Measurements from ENCODE around the gene UCN.

UCN gene

DNA sequence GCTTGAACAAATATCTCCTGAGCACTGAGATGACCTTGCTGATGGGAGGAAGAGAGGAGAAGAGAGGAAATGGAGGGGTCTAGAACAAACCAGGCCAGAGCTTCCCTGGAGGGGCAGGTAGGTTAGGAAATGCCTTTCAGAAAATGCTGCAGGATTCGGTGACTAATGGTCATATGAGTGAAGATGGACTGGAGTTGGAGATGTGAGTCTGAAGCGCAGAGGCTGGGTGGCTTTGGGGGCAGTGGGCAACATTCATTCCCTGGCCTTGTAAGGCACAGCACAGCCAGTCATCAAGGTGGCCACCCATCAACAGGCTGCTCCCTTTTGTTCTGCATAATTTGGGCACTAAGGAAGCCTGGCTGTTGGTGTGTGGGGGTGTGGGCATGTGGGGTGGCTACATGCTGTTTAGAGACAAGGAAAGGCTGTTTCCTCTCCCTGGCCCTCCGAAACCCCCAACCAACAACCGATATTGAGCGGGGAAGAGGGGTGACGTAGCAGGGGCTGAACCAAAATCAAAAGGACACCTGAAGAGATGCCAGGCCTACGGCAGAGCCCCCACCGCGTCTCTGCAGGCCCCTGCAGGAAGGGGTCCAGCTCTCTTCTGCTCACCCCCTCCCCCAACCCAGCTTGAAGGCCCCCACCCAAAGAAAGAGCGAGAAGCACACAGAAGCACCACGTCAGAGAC lies 46.9 kb downstream of the UCN start:
- H4K20me1 ChIP-seq (ENCODE audit: insufficient read depth, low read length, poor library complexity, severe bottlenecking), result no peaks in the 10 kb centered on the region
- H3K4me2 ChIP-seq (ENCODE audit: low read depth, low read length, poor library complexity, severe bottlenecking), result no peak overlapping the region
- H3K79me2 ChIP-seq (ENCODE audit: insufficient read depth, low read length), result no peaks in the 10 kb centered on the region
- no peak overlapping the region for H3K4me3 ChIP-seq (ENCODE audit: low read length, poor library complexity, severe bottlenecking)
- H2AFZ ChIP-seq (ENCODE audit: low read length), result no peak overlapping the region
- TF ChIP-seq EZH2phosphoT487 (IDR thresholded peaks at IDR 0.05; ENCODE audit: borderline replicate concordance) (no peak), CTCF (conservative IDR thresholded peaks at IDR 0.05; ENCODE audit: low read length) (no peak)
- no peaks in the 10 kb centered on the region for H3K36me3 ChIP-seq (ENCODE audit: insufficient read depth, low read length)
- no peak overlapping the region for H3K9ac ChIP-seq (ENCODE audit: low read depth, low read length, poor library complexity, severe bottlenecking)
- H3K27me3 ChIP-seq (ENCODE audit: insufficient read depth, low read length, poor library complexity, severe bottlenecking), result no peaks in the 10 kb centered on the region
- H3K9me3 ChIP-seq (ENCODE audit: insufficient read depth, low read depth, low read length), result no peaks in the 10 kb centered on the region
- H3K4me1 ChIP-seq (ENCODE audit: insufficient read depth, low read length, poor library complexity, severe bottlenecking), result no peaks in the 10 kb centered on the region
- no peaks in the 10 kb centered on the region for H3F3A ChIP-seq (ENCODE audit: low read depth)
- H3K9me2 ChIP-seq (replicated peaks; ENCODE audit: low read depth, low read length), result no peaks in the 10 kb centered on the region

- Histone ChIP-seq H3K79me2 (ENCODE audit: insufficient read depth, low read length) (no peaks in the 10 kb centered on the region), H3K9ac (ENCODE audit: low read depth, low read length, poor library complexity, severe bottlenecking) (no peak overlapping the region), H3K27me3 (ENCODE audit: insufficient read depth, low read length, poor library complexity, severe bottlenecking) (no peaks in the 10 kb centered on the region), H3K9me2 (replicated peaks; ENCODE audit: low read depth, low read length) (no peaks in the 10 kb centered on the region), H3K9me3 (ENCODE audit: insufficient read depth, low read depth, low read length) (no peaks in the 10 kb centered on the region), H4K20me1 (ENCODE audit: insufficient read depth, low read length, poor library complexity, severe bottlenecking) (no peaks in the 10 kb centered on the region), H3K36me3 (ENCODE audit: insufficient read depth, low read length) (no peaks in the 10 kb centered on the region), H3K4me3 (ENCODE audit: low read length, poor library complexity, severe bottlenecking) (no peak overlapping the region), H3K4me1 (ENCODE audit: insufficient read depth, low read length, poor library complexity, severe bottlenecking) (no peaks in the 10 kb centered on the region), H2AFZ (ENCODE audit: low read length) (no peak overlapping the region), H3K4me2 (ENCODE audit: low read depth, low read length, poor library complexity, severe bottlenecking) (no peak overlapping the region), H3F3A (ENCODE audit: low read depth) (no peaks in the 10 kb centered on the region)
- TF ChIP-seq CTCF (conservative IDR thresholded peaks at IDR 0.05; ENCODE audit: low read length) (no peak), EZH2phosphoT487 (IDR thresholded peaks at IDR 0.05; ENCODE audit: borderline replicate concordance) (no peak)
Measured at GRCh38 chr2:27258051-27258450, 50.2 kb downstream of the UCN start.
